MM.1S (cell line): ENCODE data around the gene ZNHIT6.

Source experiments
- EZH2 ChIP-seq: fragments of 300-600 bp; sonication (generic); optimal IDR thresholded peaks from 2 replicates; pipeline ENCODE3; 2017; ENCODE audit warnings: low read depth, mild to moderate bottlenecking, antibody characterized with exemption, low read length, mixed read lengths
- TF ChIP-seq, protein P1 (sequence below): fragments of 300-600 bp; sonication (generic); IDR thresholded peaks from 2 replicates; pipeline ENCODE4 v1.5.1; 2016; ENCODE audit warnings: antibody characterized with exemption, low read length, mixed read lengths

DNA sequence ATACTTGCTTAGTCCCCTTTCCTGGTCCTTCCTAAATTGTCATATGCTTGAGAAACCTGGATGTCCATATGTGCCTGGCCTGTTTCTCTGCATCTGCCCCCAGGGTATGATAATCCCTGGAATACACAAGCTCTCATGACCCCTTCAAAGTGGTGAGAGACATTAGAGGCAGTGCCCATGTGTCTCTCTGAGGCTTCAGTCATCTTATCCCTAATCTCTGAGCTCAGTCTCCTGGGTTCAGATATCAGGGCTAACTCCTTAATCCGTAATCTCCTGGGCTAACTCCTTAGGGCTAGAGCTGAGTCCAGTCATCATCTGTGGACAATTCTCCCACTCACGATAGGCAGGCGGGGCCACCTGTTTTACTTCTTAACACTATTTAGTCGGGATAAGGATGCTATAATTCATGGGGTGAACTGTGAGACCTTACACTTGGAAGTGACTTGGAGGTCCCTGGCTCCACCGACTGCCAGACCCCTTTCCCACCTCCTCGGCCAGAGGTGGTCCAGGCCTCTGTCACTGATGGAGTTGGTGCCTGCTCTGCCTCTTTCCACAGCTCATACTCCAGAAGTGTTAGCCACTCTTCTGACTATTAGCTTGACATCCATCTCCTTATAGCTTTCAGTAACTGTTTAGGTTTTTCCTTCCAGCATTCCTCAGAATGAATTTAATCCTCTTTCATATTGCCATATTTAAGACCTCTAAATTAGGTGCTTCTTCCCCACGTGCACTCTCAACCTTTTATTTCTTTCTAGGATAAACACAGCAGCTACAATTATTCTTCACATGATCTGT is 105.0 kb downstream of the ZNHIT6 start:
- TF ChIP-seq, protein P1, sequence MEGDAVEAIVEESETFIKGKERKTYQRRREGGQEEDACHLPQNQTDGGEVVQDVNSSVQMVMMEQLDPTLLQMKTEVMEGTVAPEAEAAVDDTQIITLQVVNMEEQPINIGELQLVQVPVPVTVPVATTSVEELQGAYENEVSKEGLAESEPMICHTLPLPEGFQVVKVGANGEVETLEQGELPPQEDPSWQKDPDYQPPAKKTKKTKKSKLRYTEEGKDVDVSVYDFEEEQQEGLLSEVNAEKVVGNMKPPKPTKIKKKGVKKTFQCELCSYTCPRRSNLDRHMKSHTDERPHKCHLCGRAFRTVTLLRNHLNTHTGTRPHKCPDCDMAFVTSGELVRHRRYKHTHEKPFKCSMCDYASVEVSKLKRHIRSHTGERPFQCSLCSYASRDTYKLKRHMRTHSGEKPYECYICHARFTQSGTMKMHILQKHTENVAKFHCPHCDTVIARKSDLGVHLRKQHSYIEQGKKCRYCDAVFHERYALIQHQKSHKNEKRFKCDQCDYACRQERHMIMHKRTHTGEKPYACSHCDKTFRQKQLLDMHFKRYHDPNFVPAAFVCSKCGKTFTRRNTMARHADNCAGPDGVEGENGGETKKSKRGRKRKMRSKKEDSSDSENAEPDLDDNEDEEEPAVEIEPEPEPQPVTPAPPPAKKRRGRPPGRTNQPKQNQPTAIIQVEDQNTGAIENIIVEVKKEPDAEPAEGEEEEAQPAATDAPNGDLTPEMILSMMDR = no peak
- no peak for TF ChIP-seq EZH2
